ENCODE results near the gene ATP2A3. TPM values are rescaled to one million over a fixed set of nuclear protein-coding genes. Genes with fewer than 3 reads are reported as not detected.

The ATP2A3 gene
- polyA plus RNA-seq, 1 donor: 2.9 TPM

Other genes with a start within 250 kb of the ATP2A3 start
- 4.4 TPM for gene HASPIN, start 240.5 kb downstream of the ATP2A3 start, polyA plus RNA-seq (ENCODE audit: insufficient read length)
- gene ITGAE, start 163.2 kb downstream of the ATP2A3 start, polyA plus RNA-seq (ENCODE audit: insufficient read length): 42.7 TPM
- 116 TPM for gene NCBP3, start 118.2 kb downstream of the ATP2A3 start, polyA plus RNA-seq (ENCODE audit: insufficient read length)
- 4.2 TPM for gene CAMKK1, start 71.4 kb downstream of the ATP2A3 start, polyA plus RNA-seq (ENCODE audit: insufficient read length)
- gene P2RX1, start 48.0 kb downstream of the ATP2A3 start, polyA plus RNA-seq (ENCODE audit: insufficient read length): 0.67 TPM
- 29.9 TPM for gene ZZEF1, start 178.6 kb upstream of the ATP2A3 start, polyA plus RNA-seq (ENCODE audit: insufficient read length)
- gene CYB5D2, start 178.8 kb upstream of the ATP2A3 start, polyA plus RNA-seq (ENCODE audit: insufficient read length): 24.1 TPM